Measurements from ENCODE around the gene ATXN10. TPM values are rescaled to one million over a fixed set of nuclear protein-coding genes. Genes with fewer than 3 reads are reported as not detected.

Gene ATXN10
- polyA plus RNA-seq, 3 donors = 60.1 to 106 (median 92.4) TPM

DNA sequence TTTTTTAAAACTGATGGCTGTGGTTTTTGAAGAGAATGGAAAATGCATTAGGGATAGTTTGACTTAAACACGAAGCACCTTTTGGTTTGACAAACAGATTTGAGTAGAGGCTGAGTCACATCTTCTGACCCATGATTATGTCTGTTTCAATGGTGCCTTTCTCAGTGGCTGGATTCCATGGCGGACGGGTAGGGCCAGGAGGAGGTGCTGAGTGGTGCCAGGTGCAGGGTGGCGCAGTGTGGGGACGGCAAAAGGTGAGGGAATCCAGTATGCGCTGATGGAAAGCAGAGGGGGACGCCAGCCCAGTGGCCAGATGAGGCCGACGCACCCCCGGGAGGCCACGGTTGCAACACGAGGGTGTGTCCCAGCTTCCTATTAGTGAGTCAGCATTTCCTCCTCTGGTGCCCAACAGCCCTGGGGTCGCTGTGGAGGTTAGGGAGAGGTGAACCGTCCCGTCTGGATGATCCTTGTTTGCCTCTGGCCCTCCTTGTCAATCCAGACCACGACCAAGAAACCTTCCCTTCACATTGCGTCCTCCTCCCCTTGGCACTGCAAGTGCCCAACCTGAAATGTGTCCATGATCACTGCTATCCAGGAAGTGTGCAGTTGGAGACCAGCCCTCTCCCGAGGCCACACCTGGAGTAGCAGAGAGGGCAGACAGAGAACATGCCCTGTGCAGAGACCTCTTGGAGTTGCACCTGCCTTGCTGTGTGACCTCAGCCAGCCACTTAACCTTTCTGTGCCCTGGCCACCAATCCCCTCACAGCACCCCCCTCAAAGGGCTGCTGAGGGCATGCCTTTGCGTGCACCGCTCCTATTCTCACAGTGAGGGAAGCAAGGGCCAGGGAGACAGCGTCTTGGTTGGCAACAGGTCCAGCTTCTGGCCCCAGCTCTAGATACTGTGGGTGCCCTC, 32.5 kb upstream of the ATXN10 start:
- H3K36me3 ChIP-seq (replicated peaks in 1 of 2; ENCODE audit: control insufficient read depth in 1 of 2, insufficient read depth in 2 of 2, low read length in 2 of 2) = no peaks in the 10 kb centered on the region
- WGBS (ENCODE audit: insufficient coverage) = 21% methylated on average over 16 of the region's 21 CpGs
- H3K27me3 Mint-ChIP-seq (ENCODE audit: low read depth in 3 of 3) = peaks cover 17 to 50% (median 49%) of the 10 kb centered on the region in 3 donors
- peaks cover 4 to 7% of the 10 kb centered on the region in 2 donors for H3K36me3 Mint-ChIP-seq
- peak overlapping the region; percentile 73 for H3K4me2 ChIP-seq (replicated peaks; ENCODE audit: extremely low read depth, low read length, poor library complexity, severe bottlenecking)
- peak; percentile 69 to 76 (median 73) for DNase-seq
- no peak overlapping the region for H3K9ac ChIP-seq (ENCODE audit: insufficient read depth, low read length, poor library complexity, severe bottlenecking)
- peak overlapping the region in 1 of 2 donors; percentile 66 for H3K27ac ChIP-seq (ENCODE audit: low read depth in 1 of 2, low read length in 2 of 2)
- H2AFZ ChIP-seq (ENCODE audit: insufficient read depth, low read depth, low read length, poor library complexity, severe bottlenecking) = peak overlapping the region; percentile 77
- intact Hi-C loops (cut with micrococcal nuclease) = no loop called here
- no peaks in the 10 kb centered on the region for H3K79me2 ChIP-seq (ENCODE audit: insufficient read depth, low read length)
- TF ChIP-seq, protein P1, sequence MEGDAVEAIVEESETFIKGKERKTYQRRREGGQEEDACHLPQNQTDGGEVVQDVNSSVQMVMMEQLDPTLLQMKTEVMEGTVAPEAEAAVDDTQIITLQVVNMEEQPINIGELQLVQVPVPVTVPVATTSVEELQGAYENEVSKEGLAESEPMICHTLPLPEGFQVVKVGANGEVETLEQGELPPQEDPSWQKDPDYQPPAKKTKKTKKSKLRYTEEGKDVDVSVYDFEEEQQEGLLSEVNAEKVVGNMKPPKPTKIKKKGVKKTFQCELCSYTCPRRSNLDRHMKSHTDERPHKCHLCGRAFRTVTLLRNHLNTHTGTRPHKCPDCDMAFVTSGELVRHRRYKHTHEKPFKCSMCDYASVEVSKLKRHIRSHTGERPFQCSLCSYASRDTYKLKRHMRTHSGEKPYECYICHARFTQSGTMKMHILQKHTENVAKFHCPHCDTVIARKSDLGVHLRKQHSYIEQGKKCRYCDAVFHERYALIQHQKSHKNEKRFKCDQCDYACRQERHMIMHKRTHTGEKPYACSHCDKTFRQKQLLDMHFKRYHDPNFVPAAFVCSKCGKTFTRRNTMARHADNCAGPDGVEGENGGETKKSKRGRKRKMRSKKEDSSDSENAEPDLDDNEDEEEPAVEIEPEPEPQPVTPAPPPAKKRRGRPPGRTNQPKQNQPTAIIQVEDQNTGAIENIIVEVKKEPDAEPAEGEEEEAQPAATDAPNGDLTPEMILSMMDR (IDR thresholded peaks at IDR 0.05) = no peak
- H3K9me3 ChIP-seq (replicated peaks in 1 of 2; ENCODE audit: control insufficient read depth in 1 of 2, insufficient read depth in 1 of 2, low read length in 2 of 2) = no peaks in the 10 kb centered on the region
- H3K27me3 ChIP-seq (ENCODE audit: control insufficient read depth in 2 of 2, insufficient read depth in 2 of 2, low read length in 2 of 2) = peaks cover 0 to 28% of the 10 kb centered on the region in 2 donors
- H3K27ac Mint-ChIP-seq = peak overlapping the region; percentile 57 to 98 (median 86)
- H3K4me3 ChIP-seq (replicated peaks in 1 of 3; ENCODE audit: low read depth in 2 of 3, low read length in 3 of 3) = peak overlapping the region; percentile 2 to 70 (median 41)
- peaks cover 22 to 40% of the 10 kb centered on the region in 2 donors for H3K4me1 ChIP-seq (ENCODE audit: control insufficient read depth in 1 of 2, insufficient read depth in 2 of 2, low read length in 2 of 2)
- peaks cover 0 to 2% (median 0%) of the 10 kb centered on the region in 7 donors for H3K9me3 Mint-ChIP-seq
- no peaks in the 10 kb centered on the region for H4K20me1 ChIP-seq (ENCODE audit: insufficient read depth, low read length)
- peaks cover 40% of the 10 kb centered on the region for H3K4me1 Mint-ChIP-seq
- peak overlapping the region; percentile 87 to 95 for H3K4me3 Mint-ChIP-seq

DNA sequence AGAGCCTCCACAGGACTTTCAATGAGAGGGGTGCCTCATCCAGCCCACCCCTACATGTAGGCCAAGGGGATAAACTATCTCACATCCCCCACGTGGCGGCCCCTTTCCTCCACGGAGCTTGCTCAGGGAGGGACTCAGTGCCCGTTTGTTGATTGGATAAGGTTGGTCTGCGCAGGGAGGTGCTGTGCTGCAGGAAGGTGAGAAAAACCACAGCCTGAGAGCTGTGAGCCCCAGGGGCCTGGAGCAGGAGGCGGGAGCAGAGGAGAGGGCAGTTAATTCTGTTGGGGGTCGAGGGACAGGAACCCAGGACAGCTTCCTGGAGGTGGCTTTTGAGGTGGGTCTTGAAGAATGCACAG, 31.9 kb upstream of the ATXN10 start:
- H3K36me3 ChIP-seq (replicated peaks in 1 of 2; ENCODE audit: control insufficient read depth in 1 of 2, insufficient read depth in 2 of 2, low read length in 2 of 2) = no peaks in the 10 kb centered on the region
- intact Hi-C loops (cut with micrococcal nuclease) = loop anchor here in 1 of 2 donors (10.0 kb wide), 1 partner anchor 475 kb away; no protein-coding TSS in a partner anchor

More for the DNA sequence above, 31.9 kb upstream of the ATXN10 start:
- peak overlapping the region; percentile 56 to 87 for H3K4me3 Mint-ChIP-seq
- peak overlapping the region; percentile 77 for H2AFZ ChIP-seq (ENCODE audit: insufficient read depth, low read depth, low read length, poor library complexity, severe bottlenecking)
- H4K20me1 ChIP-seq (ENCODE audit: insufficient read depth, low read length) = no peaks in the 10 kb centered on the region
- H3K36me3 Mint-ChIP-seq = peaks cover 4 to 7% of the 10 kb centered on the region in 2 donors
- peaks cover 22 to 40% of the 10 kb centered on the region in 2 donors for H3K4me1 ChIP-seq (ENCODE audit: control insufficient read depth in 1 of 2, insufficient read depth in 2 of 2, low read length in 2 of 2)
- peak overlapping the region in 1 of 3 experiments; percentile 70 for H3K4me3 ChIP-seq (replicated peaks in 1 of 3; ENCODE audit: low read depth in 2 of 3, low read length in 3 of 3)
- DNase-seq = no peak
- H3K27me3 Mint-ChIP-seq (ENCODE audit: low read depth in 3 of 3) = peaks cover 23 to 50% (median 50%) of the 10 kb centered on the region in 3 donors
- peak overlapping the region; percentile 73 for H3K4me2 ChIP-seq (replicated peaks; ENCODE audit: extremely low read depth, low read length, poor library complexity, severe bottlenecking)
- peaks cover 0 to 3% (median 0%) of the 10 kb centered on the region in 7 donors for H3K9me3 Mint-ChIP-seq
- peaks cover 40% of the 10 kb centered on the region for H3K4me1 Mint-ChIP-seq
- no peaks in the 10 kb centered on the region for H3K79me2 ChIP-seq (ENCODE audit: insufficient read depth, low read length)
- H3K27me3 ChIP-seq (ENCODE audit: control insufficient read depth in 2 of 2, insufficient read depth in 2 of 2, low read length in 2 of 2) = peaks cover 0 to 26% of the 10 kb centered on the region in 2 donors
- 24% methylated on average over 4 of the region's 7 CpGs for WGBS (ENCODE audit: insufficient coverage)
- H3K27ac ChIP-seq (ENCODE audit: low read depth in 1 of 2, low read length in 2 of 2) = no peak overlapping the region
- peak overlapping the region in 6 of 7 donors; percentile 3 to 86 (median 79) for H3K27ac Mint-ChIP-seq
- TF ChIP-seq, protein P1 (IDR thresholded peaks at IDR 0.05) = no peak
- H3K9me3 ChIP-seq (replicated peaks in 1 of 2; ENCODE audit: control insufficient read depth in 1 of 2, insufficient read depth in 1 of 2, low read length in 2 of 2) = no peaks in the 10 kb centered on the region
- no peak overlapping the region for H3K9ac ChIP-seq (ENCODE audit: insufficient read depth, low read length, poor library complexity, severe bottlenecking)

All from CD14-positive monocyte (primary cell).